Osteocyte (in vitro differentiated cells): Measurements from ENCODE around the gene RPSA. TPM values are rescaled to one million over a fixed set of nuclear protein-coding genes. Genes with fewer than 3 reads are reported as not detected.
"Not testable (repeated sequence)": the region's sequence is repeated elsewhere in the genome, so short reads cannot be mapped to it uniquely, and the experiment has no call there.

Source experiments
- DNase-seq: peaks from one replicate; pipeline ENCODE4 v3.0.0; 2021; ENCODE audit warnings: mixed read lengths; ENCODE audit not compliant: unreplicated experiment; ENCODE audit errors: extremely low spot score
- H3K27ac Mint-ChIP-seq: one replicate; pipeline ENCODE4 v1.8.0; 2021; ENCODE audit warnings: mild to moderate bottlenecking, mixed read lengths; ENCODE audit not compliant: unreplicated experiment
- H3K27me3 Mint-ChIP-seq: one replicate; pipeline ENCODE4 v1.8.0; 2021; ENCODE audit warnings: mixed read lengths; ENCODE audit not compliant: unreplicated experiment
- H3K36me3 Mint-ChIP-seq: one replicate; pipeline ENCODE4 v1.8.0; 2021; ENCODE audit warnings: mixed read lengths; ENCODE audit not compliant: unreplicated experiment
- H3K4me1 Mint-ChIP-seq: one replicate; pipeline ENCODE4 v1.8.0; 2021; ENCODE audit warnings: mixed read lengths; ENCODE audit not compliant: unreplicated experiment
- H3K4me3 Mint-ChIP-seq: one replicate; pipeline ENCODE4 v1.8.0; 2021; ENCODE audit warnings: mild to moderate bottlenecking, moderate library complexity, mixed read lengths; ENCODE audit not compliant: unreplicated experiment
- H3K9me3 Mint-ChIP-seq: one replicate; pipeline ENCODE4 v1.8.0; 2021; ENCODE audit warnings: mixed read lengths; ENCODE audit not compliant: unreplicated experiment
- total RNA-seq: library from RNA; stranded (reverse); gene quantifications from 2 replicates; pipeline ENCODE4 v1.2.1, GENCODE V29; 2021
- TF ChIP-seq, protein P1 (sequence below): fragments of 200-600 bp; sonication (generic); IDR thresholded peaks from 2 replicates; pipeline ENCODE4 v1.5.0; 2021; ENCODE audit warnings: antibody characterized with exemption, mild to moderate bottlenecking, moderate library complexity

RPSA gene
- total RNA-seq, 1 donor from 2014 or later = 991 TPM

DNA sequence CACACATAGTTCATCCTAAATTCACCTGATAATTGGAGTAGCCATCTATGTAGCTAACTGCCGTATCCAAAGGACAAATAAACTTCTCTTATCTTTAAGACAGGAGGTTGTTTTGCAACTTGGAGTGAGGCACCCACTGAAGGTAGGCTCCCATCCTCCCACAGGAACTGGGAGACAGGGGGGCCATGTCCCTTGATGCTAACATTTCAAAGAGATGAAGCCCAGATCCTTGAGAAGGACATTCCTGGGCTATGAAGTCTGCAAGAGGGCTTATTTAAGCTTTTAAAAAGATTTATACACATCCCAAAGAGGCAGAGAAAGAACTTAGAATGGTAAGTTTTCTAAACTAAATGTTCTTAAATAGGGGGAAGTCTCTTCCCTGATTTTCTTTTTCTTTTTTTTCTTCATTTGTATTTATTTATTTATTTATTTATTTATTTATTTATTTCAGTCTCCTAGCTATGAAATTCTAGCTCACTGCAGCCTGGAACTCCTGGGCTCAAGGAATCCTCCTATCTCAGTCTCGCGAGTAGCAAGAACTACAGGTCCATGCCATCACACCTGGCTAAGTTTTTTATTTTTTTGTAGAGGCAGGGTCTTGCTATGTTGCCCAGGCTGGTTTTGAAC is 48.2 kb downstream of the RPSA start:
- no peak for DNase-seq
- TF ChIP-seq, protein P1, sequence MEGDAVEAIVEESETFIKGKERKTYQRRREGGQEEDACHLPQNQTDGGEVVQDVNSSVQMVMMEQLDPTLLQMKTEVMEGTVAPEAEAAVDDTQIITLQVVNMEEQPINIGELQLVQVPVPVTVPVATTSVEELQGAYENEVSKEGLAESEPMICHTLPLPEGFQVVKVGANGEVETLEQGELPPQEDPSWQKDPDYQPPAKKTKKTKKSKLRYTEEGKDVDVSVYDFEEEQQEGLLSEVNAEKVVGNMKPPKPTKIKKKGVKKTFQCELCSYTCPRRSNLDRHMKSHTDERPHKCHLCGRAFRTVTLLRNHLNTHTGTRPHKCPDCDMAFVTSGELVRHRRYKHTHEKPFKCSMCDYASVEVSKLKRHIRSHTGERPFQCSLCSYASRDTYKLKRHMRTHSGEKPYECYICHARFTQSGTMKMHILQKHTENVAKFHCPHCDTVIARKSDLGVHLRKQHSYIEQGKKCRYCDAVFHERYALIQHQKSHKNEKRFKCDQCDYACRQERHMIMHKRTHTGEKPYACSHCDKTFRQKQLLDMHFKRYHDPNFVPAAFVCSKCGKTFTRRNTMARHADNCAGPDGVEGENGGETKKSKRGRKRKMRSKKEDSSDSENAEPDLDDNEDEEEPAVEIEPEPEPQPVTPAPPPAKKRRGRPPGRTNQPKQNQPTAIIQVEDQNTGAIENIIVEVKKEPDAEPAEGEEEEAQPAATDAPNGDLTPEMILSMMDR = no peak
- Mint-ChIP-seq H3K9me3 (no peaks in the 10 kb centered on the region), H3K4me1 (no peaks in the 10 kb centered on the region), H3K27me3 (peaks cover 15% of the 10 kb centered on the region), H3K27ac (no peak overlapping the region), H3K36me3 (no peaks in the 10 kb centered on the region), H3K4me3 (no peak overlapping the region)

DNA sequence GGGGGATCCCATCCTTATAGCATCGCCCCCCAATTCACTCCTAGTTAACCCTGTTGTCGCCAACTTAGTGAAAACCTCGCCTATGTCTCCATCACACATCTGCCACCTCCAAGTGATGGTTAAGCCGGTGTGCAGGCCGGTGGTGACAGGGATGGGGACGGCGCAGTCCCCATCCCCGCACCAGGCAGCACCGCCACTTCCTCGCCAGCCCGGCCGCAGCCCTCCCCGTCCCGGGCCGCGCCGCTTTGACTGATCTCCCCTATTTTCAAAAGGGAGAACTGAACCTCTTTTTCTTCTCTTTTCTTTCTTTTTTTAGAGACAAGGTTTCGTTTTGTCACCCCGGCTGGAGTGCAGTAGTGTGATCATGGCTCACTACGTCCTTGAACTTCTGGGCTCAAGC is 49.6 kb downstream of the RPSA start:
- Mint-ChIP-seq H3K27me3 (peaks cover 21% of the 10 kb centered on the region), H3K36me3 (no peaks in the 10 kb centered on the region), H3K9me3 (no peaks in the 10 kb centered on the region), H3K4me1 (no peaks in the 10 kb centered on the region), H3K4me3 (no peak overlapping the region), H3K27ac (no peak overlapping the region)
- TF ChIP-seq, protein P1 = no peak
- DNase-seq = no peak

GRCh38 chr3:39457361-39457760 is 50.8 kb downstream of the RPSA start:
- H3K27ac Mint-ChIP-seq = no peak overlapping the region
- H3K36me3 Mint-ChIP-seq = no peaks in the 10 kb centered on the region
- no peak overlapping the region for H3K4me3 Mint-ChIP-seq
- H3K4me1 Mint-ChIP-seq = no peaks in the 10 kb centered on the region
- TF ChIP-seq, protein P1 = no peak
- DNase-seq = no peak
- H3K27me3 Mint-ChIP-seq = peaks cover 17% of the 10 kb centered on the region
- H3K9me3 Mint-ChIP-seq = no peaks in the 10 kb centered on the region

DNA sequence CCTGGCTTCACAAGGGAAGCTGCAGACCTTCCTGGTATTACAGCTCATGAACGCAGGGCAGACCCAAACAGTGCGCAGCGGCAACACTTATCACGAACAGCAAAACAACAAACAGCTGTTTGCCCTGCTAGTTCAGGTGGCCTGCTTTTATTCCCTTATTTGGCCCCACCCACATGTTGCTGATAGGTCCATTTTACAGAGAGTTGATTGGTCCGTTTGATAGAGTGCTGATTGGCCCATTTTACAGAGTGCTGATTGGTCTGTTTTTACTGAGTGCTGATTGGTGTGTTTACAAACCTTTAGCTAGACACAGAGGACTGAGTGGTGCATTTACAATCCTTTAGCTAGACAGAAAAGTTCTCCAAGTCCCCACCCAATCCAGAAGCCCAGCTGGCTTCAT is 52.1 kb downstream of the RPSA start:
- DNase-seq, H3K9me3 Mint-ChIP-seq, H3K4me3 Mint-ChIP-seq, H3K27ac Mint-ChIP-seq, H3K4me1 Mint-ChIP-seq, H3K36me3 Mint-ChIP-seq: not testable (repeated sequence)
- H3K27me3 Mint-ChIP-seq = peaks cover 20% of the 10 kb centered on the region

DNA sequence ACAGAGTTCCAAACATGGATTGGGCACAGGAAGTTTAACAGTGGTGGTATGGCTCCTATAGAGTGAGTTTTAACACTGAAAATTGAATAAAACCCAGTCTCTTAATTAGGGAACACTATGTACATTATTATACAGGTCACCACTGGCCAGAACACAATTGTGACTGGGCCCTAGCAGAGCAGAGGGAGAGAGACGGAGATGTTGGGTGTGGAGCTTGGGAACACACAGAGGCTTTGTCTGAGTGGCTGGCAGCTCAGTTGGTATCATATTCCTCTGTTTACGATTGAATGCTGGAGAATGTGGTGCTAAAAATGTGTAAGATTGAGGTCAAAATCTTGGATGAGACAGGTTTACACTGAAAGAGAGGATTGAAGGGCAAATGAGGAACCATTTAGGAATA is 54.2 kb downstream of the RPSA start:
- Mint-ChIP-seq H3K9me3 (no peaks in the 10 kb centered on the region), H3K27me3 (peaks cover 15% of the 10 kb centered on the region), H3K36me3 (no peaks in the 10 kb centered on the region), H3K4me3 (no peak overlapping the region), H3K4me1 (no peaks in the 10 kb centered on the region), H3K27ac (no peak overlapping the region)
- TF ChIP-seq, protein P1 = no peak
- DNase-seq = no peak

Other genes starting within 250 kb of the RPSA start
- gene XIRP1, start 214.1 kb upstream of the RPSA start, total RNA-seq = not detected in 2 replicates
- gene CX3CR1, start 126.7 kb upstream of the RPSA start, total RNA-seq = not detected in 2 replicates
- gene CCR8, start 77.0 kb upstream of the RPSA start, total RNA-seq = not detected in 2 replicates
- 27.9 and 30.4 TPM in 2 replicates for gene SLC25A38, start 23.4 kb upstream of the RPSA start, total RNA-seq
- gene MOBP, start 61.0 kb downstream of the RPSA start, total RNA-seq = not detected in 2 replicates